Hepatocyte (in vitro differentiated cells): ENCODE data around the gene SIM2. TPM values are rescaled to one million over a fixed set of nuclear protein-coding genes. Genes with fewer than 3 reads are reported as not detected.

ENCODE experiments used
- DNase-seq: peaks from one replicate; pipeline ENCODE4 v3.0.0-alpha.2; 2016; ENCODE audit warnings: low spot score
- H2AFZ ChIP-seq: fragments of 200-600 bp; sonication (generic); 2 replicates; pipeline ENCODE4 v1.6.0; 2016; ENCODE audit warnings: antibody characterized with exemption, mild to moderate bottlenecking
- H3K27ac ChIP-seq: fragments of 200-600 bp; sonication (generic); 2 replicates; pipeline ENCODE4 v1.5.1; 2016; ENCODE audit warnings: mild to moderate bottlenecking
- H3K27me3 ChIP-seq: fragments of 200-600 bp; sonication (generic); 2 replicates; pipeline ENCODE4 v1.6.1; 2016
- H3K36me3 ChIP-seq: fragments of 200-600 bp; sonication (generic); replicated peaks from 2 replicates; pipeline ENCODE4 v1.5.1; 2016; ENCODE audit warnings: low read depth; ENCODE audit not compliant: insufficient read depth
- H3K4me1 ChIP-seq: fragments of 200-600 bp; sonication (generic); 2 replicates; pipeline ENCODE4 v1.5.1; 2016; ENCODE audit warnings: mild to moderate bottlenecking, moderate library complexity; ENCODE audit not compliant: insufficient read depth
- H3K4me2 ChIP-seq: fragments of 200-600 bp; sonication (generic); 2 replicates; pipeline ENCODE4 v1.6.0; 2016
- H3K4me3 ChIP-seq: fragments of 200-600 bp; sonication (generic); 2 replicates; pipeline ENCODE4 v1.5.1; 2016; ENCODE audit warnings: mild to moderate bottlenecking
- H3K79me2 ChIP-seq: fragments of 200-600 bp; sonication (generic); 2 replicates; pipeline ENCODE4 v1.6.0; 2017; ENCODE audit warnings: mild to moderate bottlenecking
- H3K9me2 ChIP-seq: fragments of 200-600 bp; sonication (generic); replicated peaks from 2 replicates; pipeline ENCODE4 v1.6.0; 2017; ENCODE audit warnings: mild to moderate bottlenecking; ENCODE audit not compliant: insufficient read depth
- H3K9me3 ChIP-seq: fragments of 200-600 bp; sonication (generic); 2 replicates; pipeline ENCODE4 v1.5.1; 2016; ENCODE audit warnings: low read depth, mild to moderate bottlenecking
- H4K20me1 ChIP-seq: fragments of 200-600 bp; sonication (generic); 2 replicates; pipeline ENCODE4 v1.6.0; 2016; ENCODE audit warnings: mild to moderate bottlenecking; ENCODE audit not compliant: insufficient read depth, poor library complexity, severe bottlenecking
- EZH2 ChIP-seq: fragments of 200-600 bp; sonication (generic); IDR thresholded peaks from 2 replicates; pipeline ENCODE4 v1.6.1; 2016; ENCODE audit warnings: antibody characterized with exemption, mild to moderate bottlenecking, borderline replicate concordance
- EZH2phosphoT487 ChIP-seq: fragments of 200-600 bp; sonication (generic); IDR thresholded peaks from one replicate; pipeline ENCODE4 v1.6.1; 2018; ENCODE audit warnings: antibody characterized with exemption, mild to moderate bottlenecking, low read depth, moderate library complexity; ENCODE audit not compliant: unreplicated experiment, severe bottlenecking
- WGBS: methylation state at CpG from one replicate; pipeline ENCODE4 v1.1.6; 2016; ENCODE audit warnings: low lambda C conversion rate; ENCODE audit errors: missing lambda C conversion rate; 5-methylcytosine and 5-hydroxymethylcytosine counted together
- polyA plus RNA-seq: library from polyadenylated mRNA; unstranded; fragments of >200 nt; fragmentation: Nextera tagmentation; extraction: Ambion mirVana; gene quantifications from 2 replicates; pipeline ENCODE4 v1.2.1, GENCODE V29; 2016
- total RNA-seq: library from RNA; depleted of rRNA; stranded (reverse); fragments of >200 nt; gene quantifications from 2 replicates; pipeline ENCODE4 v1.2.3, GENCODE V29; 2014
- TF ChIP-seq, protein P1 (sequence below): fragments of 200-600 bp; sonication (generic); IDR thresholded peaks from 2 replicates; pipeline ENCODE4 v1.5.1; 2016; ENCODE audit warnings: antibody characterized with exemption, mild to moderate bottlenecking; ENCODE audit not compliant: poor library complexity

The SIM2 gene
- total and polyA plus RNA-seq, 2 experiments from 2014 or later, result 0.20 to 0.35 TPM

- 35% methylated on average over 11 of the region's 11 CpGs for WGBS
- H3K4me2 ChIP-seq, result peak overlapping the region; percentile 49
Observed at GRCh38 chr21:36661511-36662309, 37.2 kb upstream of the SIM2 start.

DNA sequence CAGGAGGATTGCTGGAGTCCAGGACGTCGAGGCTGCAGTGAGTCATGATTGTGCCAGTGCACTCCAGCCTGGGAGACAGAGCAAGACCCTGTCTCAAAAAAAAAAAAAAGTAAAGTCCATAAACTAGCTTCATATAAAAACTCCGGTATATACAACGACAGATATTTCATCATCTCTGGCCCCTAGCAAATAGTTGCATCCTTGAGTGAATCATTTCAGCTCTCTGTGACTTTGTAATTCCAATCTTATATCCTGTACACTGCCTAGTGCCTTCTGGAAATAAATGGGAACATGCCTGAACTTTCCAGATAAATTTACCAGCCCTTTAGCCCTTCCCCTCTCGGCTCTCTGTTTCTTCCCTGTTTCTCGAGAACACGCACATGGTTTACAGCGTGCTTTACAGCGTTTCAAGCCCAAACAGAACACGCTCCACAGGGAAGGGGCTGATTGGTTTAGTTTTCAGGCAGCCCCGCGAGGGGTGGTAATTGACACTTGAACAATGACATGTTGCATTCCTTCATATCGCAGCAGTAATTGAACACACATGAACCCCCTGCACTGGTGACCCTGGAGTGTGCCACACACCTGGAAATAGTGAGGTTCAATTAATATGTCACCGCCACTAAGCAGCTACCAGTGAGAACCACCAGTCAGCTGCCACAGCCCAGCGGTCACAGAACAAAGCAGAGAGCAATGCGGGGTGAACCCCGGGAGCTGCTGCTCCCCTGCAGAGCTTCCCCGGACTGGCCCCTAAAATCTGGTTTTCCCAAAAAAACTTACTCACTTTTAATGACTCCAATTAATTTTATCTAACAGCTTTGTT lies 35.7 kb upstream of the SIM2 start:
- no peaks in the 10 kb centered on the region for H3K9me3 ChIP-seq
- H4K20me1 ChIP-seq, result no peaks in the 10 kb centered on the region
- no peaks in the 10 kb centered on the region for H3K27me3 ChIP-seq
- H3K9me2 ChIP-seq, result no peaks in the 10 kb centered on the region
- DNase-seq, result no peak
- H2AFZ ChIP-seq, result no peak overlapping the region
- TF ChIP-seq EZH2phosphoT487 (no peak), EZH2 (no peak)
- TF ChIP-seq, protein P1, sequence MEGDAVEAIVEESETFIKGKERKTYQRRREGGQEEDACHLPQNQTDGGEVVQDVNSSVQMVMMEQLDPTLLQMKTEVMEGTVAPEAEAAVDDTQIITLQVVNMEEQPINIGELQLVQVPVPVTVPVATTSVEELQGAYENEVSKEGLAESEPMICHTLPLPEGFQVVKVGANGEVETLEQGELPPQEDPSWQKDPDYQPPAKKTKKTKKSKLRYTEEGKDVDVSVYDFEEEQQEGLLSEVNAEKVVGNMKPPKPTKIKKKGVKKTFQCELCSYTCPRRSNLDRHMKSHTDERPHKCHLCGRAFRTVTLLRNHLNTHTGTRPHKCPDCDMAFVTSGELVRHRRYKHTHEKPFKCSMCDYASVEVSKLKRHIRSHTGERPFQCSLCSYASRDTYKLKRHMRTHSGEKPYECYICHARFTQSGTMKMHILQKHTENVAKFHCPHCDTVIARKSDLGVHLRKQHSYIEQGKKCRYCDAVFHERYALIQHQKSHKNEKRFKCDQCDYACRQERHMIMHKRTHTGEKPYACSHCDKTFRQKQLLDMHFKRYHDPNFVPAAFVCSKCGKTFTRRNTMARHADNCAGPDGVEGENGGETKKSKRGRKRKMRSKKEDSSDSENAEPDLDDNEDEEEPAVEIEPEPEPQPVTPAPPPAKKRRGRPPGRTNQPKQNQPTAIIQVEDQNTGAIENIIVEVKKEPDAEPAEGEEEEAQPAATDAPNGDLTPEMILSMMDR, result no peak
- no peak overlapping the region for H3K4me3 ChIP-seq
- no peaks in the 10 kb centered on the region for H3K36me3 ChIP-seq
- 65% methylated on average over 18 of the region's 18 CpGs for WGBS
- no peaks in the 10 kb centered on the region for H3K79me2 ChIP-seq
- peaks cover 6% of the 10 kb centered on the region for H3K4me1 ChIP-seq
- no peak overlapping the region for H3K27ac ChIP-seq
- no peak overlapping the region for H3K4me2 ChIP-seq

More at GRCh38 chr21:36661511-36662309, 37.2 kb upstream of the SIM2 start:
- no peak overlapping the region for H2AFZ ChIP-seq
- no peak overlapping the region for H3K27ac ChIP-seq
- no peaks in the 10 kb centered on the region for H3K9me3 ChIP-seq
- H3K36me3 ChIP-seq, result no peaks in the 10 kb centered on the region
- DNase-seq, result peak; percentile 43
- TF ChIP-seq EZH2, result no peak
- TF ChIP-seq EZH2phosphoT487, result no peak
- TF ChIP-seq, protein P1, result peak; percentile 41
- H3K79me2 ChIP-seq, result no peaks in the 10 kb centered on the region
- no peaks in the 10 kb centered on the region for H3K9me2 ChIP-seq
- peaks cover 6% of the 10 kb centered on the region for H3K4me1 ChIP-seq
- no peaks in the 10 kb centered on the region for H4K20me1 ChIP-seq
- no peaks in the 10 kb centered on the region for H3K27me3 ChIP-seq
- no peak overlapping the region for H3K4me3 ChIP-seq

DNA sequence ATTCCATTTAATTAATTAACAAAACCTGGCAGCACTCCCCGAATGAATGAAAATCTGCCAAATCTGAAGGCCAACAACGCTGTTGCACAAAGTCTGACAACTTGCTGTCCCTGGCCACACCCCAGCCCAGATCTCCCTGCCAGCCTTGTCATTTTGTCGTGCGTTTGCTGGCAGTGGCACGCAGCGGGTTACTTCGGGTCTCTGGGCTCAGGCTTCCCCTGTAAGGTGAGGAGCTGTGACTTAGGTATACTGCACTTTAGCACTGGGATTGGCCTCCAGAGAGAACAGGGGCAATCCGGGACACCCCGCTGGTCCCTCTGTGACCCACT lies 34.3 kb upstream of the SIM2 start:
- Histone ChIP-seq H4K20me1 (no peaks in the 10 kb centered on the region), H3K4me3 (no peak overlapping the region), H3K27ac (no peak overlapping the region), H3K9me2 (no peaks in the 10 kb centered on the region), H3K4me2 (no peak overlapping the region), H3K36me3 (no peaks in the 10 kb centered on the region), H3K9me3 (no peaks in the 10 kb centered on the region), H3K79me2 (no peaks in the 10 kb centered on the region), H3K4me1 (peaks cover 6% of the 10 kb centered on the region), H3K27me3 (no peaks in the 10 kb centered on the region), H2AFZ (no peak overlapping the region)
- WGBS, result 87% methylated on average over 9 of the region's 9 CpGs
- TF ChIP-seq EZH2 (no peak), EZH2phosphoT487 (no peak)
- TF ChIP-seq, protein P1, result no peak
- DNase-seq, result no peak
